LNCAP (cell line): ENCODE measurements around the gene RTL1.

Experiments
- TF ChIP-seq, protein P1 (sequence below): fragments of 450-650 bp; IDR thresholded peaks from 2 replicates; pipeline ENCODE4 v1.5.1; 2017; ENCODE audit warnings: mild to moderate bottlenecking

RTL1 gene

DNA sequence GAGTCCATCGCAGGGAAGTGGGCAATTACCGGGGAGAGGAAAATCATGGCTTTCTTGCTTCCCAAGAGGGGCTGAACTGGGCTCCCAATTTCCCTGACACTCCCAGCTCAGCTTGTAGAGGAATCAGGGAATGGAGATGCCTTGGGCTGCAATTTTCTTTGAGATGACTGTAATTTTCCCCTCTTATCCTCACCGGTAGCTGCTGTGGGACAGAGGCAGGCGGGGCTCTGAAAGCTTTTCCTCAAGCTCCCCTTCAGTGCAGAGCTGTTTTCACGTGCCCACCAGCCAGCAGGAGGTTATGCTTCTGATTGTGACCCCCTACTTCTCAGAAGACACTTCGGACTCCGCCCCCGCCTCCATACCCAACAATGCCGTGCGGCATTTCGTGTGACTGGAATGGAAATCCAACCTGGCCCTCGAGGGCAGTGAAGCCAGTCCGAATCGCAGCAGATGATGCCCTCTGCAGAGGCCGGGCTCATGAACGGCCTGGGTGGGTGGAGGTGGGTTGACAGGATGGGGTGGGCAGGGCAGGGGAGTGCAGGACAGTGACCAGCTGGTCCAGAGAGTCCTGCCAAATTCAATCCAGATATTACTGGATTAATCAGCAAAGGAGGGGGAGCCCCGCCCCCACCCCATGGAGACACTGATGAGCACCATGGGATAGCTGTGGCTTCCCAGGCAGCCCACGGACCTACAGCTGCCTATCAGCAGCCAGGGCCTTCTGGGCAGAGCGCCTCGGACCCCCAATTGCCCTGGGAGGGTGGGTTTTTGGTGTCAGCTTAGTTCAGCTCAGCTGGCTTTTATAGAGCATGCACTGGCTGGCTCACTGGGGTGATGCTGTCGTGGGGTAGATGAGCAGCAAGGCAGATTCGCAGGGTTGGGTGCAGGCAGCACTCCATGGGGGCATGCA lies 37.6 kb downstream of the RTL1 start:
- TF ChIP-seq, protein P1, sequence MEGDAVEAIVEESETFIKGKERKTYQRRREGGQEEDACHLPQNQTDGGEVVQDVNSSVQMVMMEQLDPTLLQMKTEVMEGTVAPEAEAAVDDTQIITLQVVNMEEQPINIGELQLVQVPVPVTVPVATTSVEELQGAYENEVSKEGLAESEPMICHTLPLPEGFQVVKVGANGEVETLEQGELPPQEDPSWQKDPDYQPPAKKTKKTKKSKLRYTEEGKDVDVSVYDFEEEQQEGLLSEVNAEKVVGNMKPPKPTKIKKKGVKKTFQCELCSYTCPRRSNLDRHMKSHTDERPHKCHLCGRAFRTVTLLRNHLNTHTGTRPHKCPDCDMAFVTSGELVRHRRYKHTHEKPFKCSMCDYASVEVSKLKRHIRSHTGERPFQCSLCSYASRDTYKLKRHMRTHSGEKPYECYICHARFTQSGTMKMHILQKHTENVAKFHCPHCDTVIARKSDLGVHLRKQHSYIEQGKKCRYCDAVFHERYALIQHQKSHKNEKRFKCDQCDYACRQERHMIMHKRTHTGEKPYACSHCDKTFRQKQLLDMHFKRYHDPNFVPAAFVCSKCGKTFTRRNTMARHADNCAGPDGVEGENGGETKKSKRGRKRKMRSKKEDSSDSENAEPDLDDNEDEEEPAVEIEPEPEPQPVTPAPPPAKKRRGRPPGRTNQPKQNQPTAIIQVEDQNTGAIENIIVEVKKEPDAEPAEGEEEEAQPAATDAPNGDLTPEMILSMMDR, result no peak

DNA sequence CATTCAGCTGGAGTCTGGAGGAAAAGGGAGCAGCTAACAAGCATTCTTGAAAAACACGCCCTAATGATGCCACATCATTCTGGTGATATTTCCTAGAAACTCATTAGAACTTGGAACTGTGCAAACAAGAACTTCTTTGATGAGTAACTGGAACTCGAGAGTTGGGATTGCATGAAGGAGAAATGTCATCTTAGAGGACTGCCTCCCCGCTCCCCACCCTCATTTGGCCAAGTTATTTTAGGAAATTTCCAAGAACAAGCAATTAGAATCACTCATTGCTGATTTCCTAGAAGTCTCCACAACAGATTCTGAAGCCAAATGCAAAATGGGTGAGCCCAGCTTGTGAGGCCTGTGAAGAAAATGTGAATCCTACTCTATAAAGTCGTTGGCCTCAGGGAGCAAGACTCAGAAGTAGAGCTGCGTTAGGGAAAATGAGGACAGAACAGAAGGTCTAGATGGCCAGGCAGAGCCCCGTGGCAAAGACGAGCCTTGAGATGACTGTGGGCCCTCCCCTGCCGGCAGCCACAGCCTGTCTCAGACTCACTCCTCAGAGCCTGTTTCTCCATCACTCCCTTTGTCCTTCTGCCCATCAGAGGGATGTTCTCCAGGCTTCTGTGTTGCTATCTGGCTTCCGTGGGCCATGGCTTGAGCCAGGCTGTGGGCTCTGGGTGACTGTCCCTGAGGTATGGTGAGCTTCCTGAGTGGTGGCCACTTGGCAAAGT lies 38.4 kb downstream of the RTL1 start:
- TF ChIP-seq, protein P1, result no peak

DNA sequence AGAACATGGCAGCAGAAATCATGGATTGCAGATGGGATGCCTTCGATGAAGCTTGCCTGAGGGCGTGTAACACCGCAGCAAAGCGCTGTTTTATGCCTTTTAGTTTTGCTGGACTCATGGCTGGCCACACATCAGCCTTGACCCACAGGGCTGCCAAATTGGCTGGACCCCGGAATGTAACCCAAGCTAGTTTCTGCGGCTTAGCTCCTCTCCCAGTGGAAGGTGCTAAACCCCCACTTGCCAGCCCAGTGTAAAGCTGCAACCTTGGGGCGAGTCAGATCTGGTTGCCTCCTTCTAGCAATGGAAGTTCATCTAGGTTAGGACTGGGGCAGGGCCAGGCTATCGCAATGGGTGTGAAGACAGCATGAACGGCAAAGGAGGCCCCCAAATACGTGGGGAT lies 39.3 kb downstream of the RTL1 start:
- TF ChIP-seq, protein P1, result no peak

DNA sequence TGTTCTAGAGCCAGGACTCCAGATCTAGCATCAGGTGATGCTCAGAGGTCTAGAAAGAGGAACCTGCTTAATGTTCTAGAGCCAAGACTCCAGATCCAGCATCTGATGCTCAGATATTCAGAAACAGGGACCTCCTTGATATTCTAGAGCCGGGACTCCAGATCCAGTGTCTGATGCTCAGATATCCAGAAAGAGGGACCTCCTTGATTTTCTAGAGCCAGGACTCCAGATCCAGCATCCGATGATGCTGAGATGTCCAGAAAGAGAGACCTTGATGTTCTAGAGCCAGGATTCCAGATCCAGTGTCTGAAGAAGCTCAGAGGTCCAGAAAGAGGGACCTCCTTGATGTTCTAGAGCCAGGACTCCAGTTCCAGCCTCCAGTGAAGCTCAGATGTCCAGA lies 40.7 kb downstream of the RTL1 start:
- TF ChIP-seq, protein P1, result no peak

DNA sequence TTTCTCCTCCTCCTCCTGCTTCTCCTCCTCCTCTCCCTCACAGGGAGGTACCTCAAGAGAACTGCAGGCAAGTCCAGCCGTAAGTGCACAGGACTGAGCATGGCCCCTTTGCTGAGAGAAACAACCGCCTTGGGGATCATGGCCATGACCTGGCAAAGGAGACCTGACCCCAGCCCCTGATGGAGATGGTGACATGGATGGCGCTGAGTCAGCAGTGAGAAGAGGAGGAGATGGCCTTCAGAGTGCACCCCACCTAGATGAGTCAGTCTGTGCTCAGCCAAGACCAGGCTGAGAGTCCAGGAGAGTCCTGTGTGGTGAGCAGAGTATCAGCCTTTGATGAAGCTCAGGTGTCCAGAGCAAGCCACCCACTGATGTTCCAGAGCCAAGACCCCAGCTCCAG lies 41.2 kb downstream of the RTL1 start:
- TF ChIP-seq, protein P1, result no peak

DNA sequence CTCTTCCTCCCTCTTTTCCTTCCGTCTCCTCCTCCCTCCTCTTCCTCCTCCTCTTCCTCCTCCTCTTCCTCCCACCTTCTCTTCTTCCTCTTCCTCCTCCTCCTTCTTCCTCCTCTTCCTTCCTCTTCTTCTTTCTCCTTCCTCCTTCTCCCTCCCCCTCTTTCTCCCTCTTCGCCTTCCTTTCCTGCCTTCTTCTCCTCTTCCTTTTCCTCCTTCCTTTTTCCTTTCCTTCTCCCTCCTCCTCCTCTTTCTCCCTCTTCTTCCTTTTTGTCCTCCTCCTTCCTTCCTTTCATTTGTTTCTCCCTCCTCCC lies 41.6 kb downstream of the RTL1 start:
- TF ChIP-seq, protein P1, result no peak

DNA sequence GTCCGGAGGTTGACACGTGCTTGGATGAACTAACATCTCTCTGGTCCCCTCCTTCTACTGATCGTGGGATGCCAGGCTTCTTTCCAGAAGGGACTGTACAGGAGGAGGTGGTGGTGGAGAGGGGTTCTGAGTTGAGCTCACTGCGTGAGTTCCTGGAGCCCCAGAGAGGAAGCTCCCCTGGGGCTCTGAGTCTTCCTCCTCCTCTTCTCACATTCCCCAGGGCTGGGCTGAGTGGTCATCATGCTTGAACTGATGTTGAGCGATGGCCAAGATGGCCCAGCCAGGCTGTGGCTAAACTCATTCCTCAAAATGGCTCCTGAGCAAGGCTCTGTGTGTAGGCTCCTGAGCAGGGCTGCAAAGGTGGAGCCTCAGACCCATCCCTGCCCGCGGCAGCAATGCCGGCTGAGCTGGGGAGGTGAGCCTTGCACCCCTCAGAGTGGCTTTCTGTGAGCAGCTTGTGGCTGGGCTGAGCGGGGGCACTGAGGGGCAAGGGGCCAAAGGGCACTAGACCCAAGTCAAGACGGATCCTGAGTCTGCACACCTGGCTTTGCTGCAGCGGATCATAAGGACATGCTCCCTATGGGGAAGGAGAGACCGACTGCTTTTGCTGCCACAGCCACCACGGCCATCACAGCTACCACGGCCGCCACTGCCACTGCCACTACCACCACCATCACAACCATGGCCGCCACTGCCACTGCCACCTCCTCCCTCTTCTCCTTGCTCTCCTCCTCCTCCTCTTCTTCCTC lies 42.2 kb downstream of the RTL1 start:
- TF ChIP-seq, protein P1, result no peak
